HG03280 (cell line): ENCODE results near the gene RGS9.
"Not testable (repeated sequence)": the region's sequence is repeated elsewhere in the genome, so short reads cannot be mapped to it uniquely, and the experiment has no call there.

Source experiments
- ATAC-seq: cut with Tn5 transposase; IDR thresholded peaks from one replicate; pipeline ENCODE4 v1.9.1; 2021; ENCODE audit warnings: mild to moderate bottlenecking, moderate library complexity; ENCODE audit not compliant: unreplicated experiment

RGS9 gene

GRCh38 chr17:65180276-65180675 lies 43.1 kb downstream of the RGS9 start:
- ATAC-seq: not testable (repeated sequence)

GRCh38 chr17:65180752-65181236 lies 43.6 kb downstream of the RGS9 start:
- ATAC-seq: not testable (repeated sequence)

- peak; percentile 61 for ATAC-seq
Measured at GRCh38 chr17:65181237-65182061, 44.3 kb downstream of the RGS9 start.

GRCh38 chr17:65182233-65182632 lies 45.1 kb downstream of the RGS9 start:
- peak; percentile 31 for ATAC-seq

- ATAC-seq: no peak
Measured at GRCh38 chr17:65183736-65184135, 46.6 kb downstream of the RGS9 start.

- no peak for ATAC-seq
Measured at GRCh38 chr17:65184235-65184959, 47.2 kb downstream of the RGS9 start.

GRCh38 chr17:65185062-65185461 lies 47.9 kb downstream of the RGS9 start:
- ATAC-seq: no peak

- no peak for ATAC-seq
Measured at GRCh38 chr17:65185668-65186382, 48.7 kb downstream of the RGS9 start.

GRCh38 chr17:65190467-65191097 lies 53.4 kb downstream of the RGS9 start:
- no peak for ATAC-seq

GRCh38 chr17:65191811-65192740 lies 54.9 kb downstream of the RGS9 start:
- no peak for ATAC-seq

- ATAC-seq: no peak
Measured at GRCh38 chr17:65193305-65193704, 56.1 kb downstream of the RGS9 start.

GRCh38 chr17:65193716-65194293 lies 56.6 kb downstream of the RGS9 start:
- no peak for ATAC-seq

- no peak for ATAC-seq
Measured at GRCh38 chr17:65194670-65195334, 57.6 kb downstream of the RGS9 start.

GRCh38 chr17:65195716-65196115 lies 58.5 kb downstream of the RGS9 start:
- ATAC-seq: no peak

- ATAC-seq: no peak
Measured at GRCh38 chr17:65196617-65197016, 59.4 kb downstream of the RGS9 start.

GRCh38 chr17:65197201-65197600 lies 60.0 kb downstream of the RGS9 start:
- no peak for ATAC-seq

GRCh38 chr17:65198653-65199382 lies 61.6 kb downstream of the RGS9 start:
- ATAC-seq: no peak

GRCh38 chr17:65201331-65201730 lies 64.2 kb downstream of the RGS9 start:
- ATAC-seq: no peak
